PC-3 (cell line): ENCODE measurements around the gene RBM20. TPM values are rescaled to one million over a fixed set of nuclear protein-coding genes. Genes with fewer than 3 reads are reported as not detected.

Source experiments
- ATAC-seq: fragments of 200-7000 bp; cut with Tn5 transposase; 2 replicates; pipeline ENCODE4 v1.9.1; 2020; ENCODE audit warnings: mild to moderate bottlenecking, moderate library complexity
- BruUV-seq: library from RNA; stranded (reverse); fragments of 400-500 nt; replicated peaks from 2 replicates; lab custom pipeline; 2021; lab: Mats Ljungman, UMichigan
- CTCF ChIA-PET: fragments of 300-600 bp; sonication (Branson Sonifier 250); formaldehyde crosslinking; loops from one replicate; lab custom pipeline; 2022; ENCODE audit warnings: antibody characterized with exemption; lab: Charles Lee
- POLR2A ChIA-PET: fragments of 300-600 bp; sonication (Branson Sonifier 250); formaldehyde crosslinking; loops from one replicate; lab custom pipeline; 2022; ENCODE audit warnings: antibody characterized with exemption; ENCODE audit not compliant: unreplicated experiment; lab: Charles Lee
- DNase-seq: peaks from one replicate; pipeline ENCODE4 v3.0.0-alpha.2; 2015
- H2AFZ ChIP-seq: fragments of 300-600 bp; sonication (generic); 2 replicates; pipeline ENCODE4 v1.6.0; 2016; ENCODE audit warnings: antibody characterized with exemption, low read length
- H3F3A ChIP-seq: fragments of 300-600 bp; sonication (generic); one replicate; pipeline ENCODE4 v1.6.0; 2017; ENCODE audit warnings: antibody characterized with exemption, low read length, control low read depth, mild to moderate bottlenecking; ENCODE audit not compliant: unreplicated experiment
- H3K27ac ChIP-seq: fragments of 300-600 bp; sonication (generic); 2 replicates; pipeline ENCODE4 v1.5.1; 2016; ENCODE audit warnings: mild to moderate bottlenecking, low read length
- H3K27me3 ChIP-seq: fragments of 300-600 bp; sonication (generic); 2 replicates; pipeline ENCODE4 v1.6.1; 2016; ENCODE audit warnings: low read length, mixed read lengths
- H3K36me3 ChIP-seq: fragments of 300-600 bp; sonication (generic); 2 replicates; pipeline ENCODE4 v1.6.1; 2016; ENCODE audit warnings: low read depth, mixed run types, low read length, mixed read lengths
- H3K4me1 ChIP-seq: fragments of 300-600 bp; sonication (generic); 2 replicates; pipeline ENCODE4 v1.5.1; 2016; ENCODE audit warnings: low read length; ENCODE audit not compliant: insufficient read depth
- H3K4me2 ChIP-seq: fragments of 300-600 bp; sonication (generic); 2 replicates; pipeline ENCODE4 v1.6.0; 2016; ENCODE audit warnings: low read length
- H3K4me3 ChIP-seq: fragments of 300-600 bp; sonication (generic); 2 replicates; pipeline ENCODE4 v1.5.1; 2016; ENCODE audit warnings: mild to moderate bottlenecking, low read length, mixed read lengths
- H3K79me2 ChIP-seq: fragments of 300-600 bp; sonication (generic); 2 replicates; pipeline ENCODE4 v1.6.1; 2017; ENCODE audit warnings: low read length, mixed read lengths
- H3K9ac ChIP-seq: fragments of 300-600 bp; sonication (generic); 2 replicates; pipeline ENCODE4 v1.6.0; 2016; ENCODE audit warnings: mild to moderate bottlenecking, low read length
- H3K9me2 ChIP-seq: fragments of 300-600 bp; sonication (generic); replicated peaks from 2 replicates; pipeline ENCODE4 v1.6.1; 2016; ENCODE audit warnings: mixed run types, low read length, mixed read lengths
- H3K9me3 ChIP-seq: fragments of 300-600 bp; sonication (generic); 2 replicates; pipeline ENCODE4 v1.6.1; 2016; ENCODE audit warnings: low read length, mixed read lengths
- H4K20me1 ChIP-seq: fragments of 300-600 bp; sonication (generic); 2 replicates; pipeline ENCODE4 v1.6.1; 2016; ENCODE audit warnings: low read length, mixed read lengths
- EZH2 ChIP-seq: fragments of 300-600 bp; sonication (generic); IDR thresholded peaks from one replicate; pipeline ENCODE4 v1.6.1; 2017; ENCODE audit warnings: antibody characterized with exemption, mild to moderate bottlenecking, low read length; ENCODE audit not compliant: unreplicated experiment
- EZH2phosphoT487 ChIP-seq: fragments of 300-600 bp; sonication (generic); IDR thresholded peaks from 2 replicates; pipeline ENCODE4 v1.6.1; 2018; ENCODE audit warnings: mild to moderate bottlenecking, antibody characterized with exemption, low read length, borderline replicate concordance
- intact Hi-C: fragments of 100-400 bp; cut with micrococcal nuclease; formaldehyde crosslinking; loops from 2 replicates; pipeline ENCODE4 v1.9.0; 2023
- total RNA-seq: library from RNA; depleted of rRNA; stranded (reverse); fragments of >200 nt; gene quantifications from 2 replicates; pipeline ENCODE4 v1.2.3, GENCODE V29; 2014
- TF ChIP-seq, protein P1 (sequence below): fragments of 300-600 bp; sonication (generic); conservative IDR thresholded peaks from 2 replicates; pipeline ENCODE4 v1.5.1; 2017; ENCODE audit warnings: antibody characterized with exemption, low read depth, mild to moderate bottlenecking, low read length

Gene RBM20
- total RNA-seq, 1 experiment from 2014 or later = 0.40 TPM

DNA sequence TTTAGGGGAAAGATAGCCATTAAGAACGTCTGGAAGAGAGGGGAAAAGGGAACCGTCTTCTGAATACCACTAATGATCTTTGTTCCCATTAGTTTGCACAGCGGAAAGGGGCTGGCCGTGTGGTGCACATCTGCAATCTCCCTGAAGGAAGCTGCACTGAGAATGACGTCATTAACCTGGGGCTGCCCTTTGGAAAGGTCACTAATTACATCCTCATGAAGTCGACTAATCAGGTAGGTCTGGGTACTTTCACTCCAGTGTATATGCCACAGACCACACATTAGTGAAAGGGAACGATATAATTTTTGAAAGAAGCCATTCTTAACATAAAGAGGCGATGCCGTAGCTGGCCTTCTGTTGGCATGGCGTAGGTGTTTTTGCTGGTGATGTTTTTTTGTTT, 153.3 kb downstream of the RBM20 start:
- ChIA-PET CTCF (no interaction called here), POLR2A (no interaction called here)
- no peaks in the 10 kb centered on the region for H3K9me3 ChIP-seq
- no TSS peak for BruUV-seq
- ATAC-seq (no peak), DNase-seq (no peak)
- no peaks in the 10 kb centered on the region; the same call in 1 of the 2 replicates for H3K4me1 ChIP-seq
- no peaks in the 10 kb centered on the region for H3K79me2 ChIP-seq
- H3K27me3 ChIP-seq = no peaks in the 10 kb centered on the region
- H3K9ac ChIP-seq = no peak overlapping the region
- intact Hi-C loops = no loop called here
- TF ChIP-seq EZH2phosphoT487 (no peak), EZH2 (no peak)
- TF ChIP-seq, protein P1, sequence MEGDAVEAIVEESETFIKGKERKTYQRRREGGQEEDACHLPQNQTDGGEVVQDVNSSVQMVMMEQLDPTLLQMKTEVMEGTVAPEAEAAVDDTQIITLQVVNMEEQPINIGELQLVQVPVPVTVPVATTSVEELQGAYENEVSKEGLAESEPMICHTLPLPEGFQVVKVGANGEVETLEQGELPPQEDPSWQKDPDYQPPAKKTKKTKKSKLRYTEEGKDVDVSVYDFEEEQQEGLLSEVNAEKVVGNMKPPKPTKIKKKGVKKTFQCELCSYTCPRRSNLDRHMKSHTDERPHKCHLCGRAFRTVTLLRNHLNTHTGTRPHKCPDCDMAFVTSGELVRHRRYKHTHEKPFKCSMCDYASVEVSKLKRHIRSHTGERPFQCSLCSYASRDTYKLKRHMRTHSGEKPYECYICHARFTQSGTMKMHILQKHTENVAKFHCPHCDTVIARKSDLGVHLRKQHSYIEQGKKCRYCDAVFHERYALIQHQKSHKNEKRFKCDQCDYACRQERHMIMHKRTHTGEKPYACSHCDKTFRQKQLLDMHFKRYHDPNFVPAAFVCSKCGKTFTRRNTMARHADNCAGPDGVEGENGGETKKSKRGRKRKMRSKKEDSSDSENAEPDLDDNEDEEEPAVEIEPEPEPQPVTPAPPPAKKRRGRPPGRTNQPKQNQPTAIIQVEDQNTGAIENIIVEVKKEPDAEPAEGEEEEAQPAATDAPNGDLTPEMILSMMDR = no peak
- no peak overlapping the region for H3K4me3 ChIP-seq
- no peaks in the 10 kb centered on the region for H4K20me1 ChIP-seq
- H3K27ac ChIP-seq = no peak overlapping the region
- H3F3A ChIP-seq = no peaks in the 10 kb centered on the region
- H3K4me2 ChIP-seq = no peak overlapping the region
- H2AFZ ChIP-seq = no peak overlapping the region
- no peaks in the 10 kb centered on the region for H3K9me2 ChIP-seq
- H3K36me3 ChIP-seq = no peaks in the 10 kb centered on the region

- H3K27ac ChIP-seq = no peak overlapping the region
- no peaks in the 10 kb centered on the region for H3K27me3 ChIP-seq
- intact Hi-C loops = no loop called here
- TF ChIP-seq, protein P1 = no peak
- TF ChIP-seq EZH2 (no peak), EZH2phosphoT487 (no peak)
- no peaks in the 10 kb centered on the region for H3K36me3 ChIP-seq
- H3K79me2 ChIP-seq = no peaks in the 10 kb centered on the region
- CTCF ChIA-PET = no interaction called here
- H3K4me2 ChIP-seq = no peak overlapping the region
- no peaks in the 10 kb centered on the region; the same call in 1 of the 2 replicates for H3K4me1 ChIP-seq
- POLR2A ChIA-PET = no interaction called here
- H3K4me3 ChIP-seq = no peak overlapping the region
- H3K9me2 ChIP-seq = no peaks in the 10 kb centered on the region
- BruUV-seq = no TSS peak
- DNase-seq (no peak), ATAC-seq (no peak)
- H3F3A ChIP-seq = no peaks in the 10 kb centered on the region
- H2AFZ ChIP-seq = no peak overlapping the region
- H3K9me3 ChIP-seq = no peaks in the 10 kb centered on the region
- no peaks in the 10 kb centered on the region for H4K20me1 ChIP-seq
- H3K9ac ChIP-seq = no peak overlapping the region
Measured at GRCh38 chr10:110798340-110798739, 154.2 kb downstream of the RBM20 start.

DNA sequence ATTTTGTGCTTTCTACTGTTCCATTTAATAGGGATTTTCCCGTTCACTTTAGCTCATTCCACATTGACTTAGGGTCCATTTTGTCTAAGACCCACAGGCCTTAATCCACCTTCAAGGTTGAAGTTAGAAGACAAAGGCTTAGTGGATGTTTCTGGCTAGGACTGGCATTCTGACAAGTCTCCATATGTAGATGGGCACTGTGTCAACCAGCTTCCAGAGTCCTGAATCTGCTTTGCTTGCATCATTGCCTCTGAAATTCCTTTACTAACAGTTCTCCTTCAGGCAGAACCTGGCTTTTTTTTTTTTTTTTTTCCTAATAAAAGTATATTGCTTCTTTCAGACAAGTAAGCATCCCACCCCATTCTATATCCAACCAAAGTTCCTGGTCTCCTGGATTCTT, 158.0 kb downstream of the RBM20 start:
- Histone ChIP-seq H3K4me3 (no peak overlapping the region), H3K9me2 (no peaks in the 10 kb centered on the region), H3K4me2 (no peak overlapping the region), H4K20me1 (no peaks in the 10 kb centered on the region), H3K4me1 (no peaks in the 10 kb centered on the region; the same call in 1 of the 2 replicates), H3K36me3 (no peaks in the 10 kb centered on the region), H3K27ac (no peak overlapping the region), H3K9ac (no peak overlapping the region), H3F3A (no peaks in the 10 kb centered on the region), H2AFZ (no peak overlapping the region), H3K27me3 (no peaks in the 10 kb centered on the region), H3K79me2 (no peaks in the 10 kb centered on the region), H3K9me3 (no peaks in the 10 kb centered on the region)
- intact Hi-C loops = loop anchor here (5.0 kb wide), 1 partner anchor 55 kb away; no protein-coding TSS in a partner anchor
- TF ChIP-seq EZH2phosphoT487 (no peak), EZH2 (no peak)
- TF ChIP-seq, protein P1 = no peak
- ChIA-PET CTCF (interaction anchor here (0.6 kb wide), 1 partner anchor 47 kb away, joined by 3 read pairs; no protein-coding TSS in a partner anchor), POLR2A (no interaction called here)
- no TSS peak for BruUV-seq
- no peak for ATAC-seq
- no peak for DNase-seq
